Activated CD8-positive, alpha-beta memory T cell treated with anti-CD3 and anti-CD28 coated beads, Interleukin-2, amount 50 U/mL, for 1 hour (primary cell): ENCODE data around the gene ORMDL3.
"Not testable (repeated sequence)": the region's sequence is repeated elsewhere in the genome, so short reads cannot be mapped to it uniquely, and the experiment has no call there.

ENCODE experiments used
- DNase-seq: peaks from one replicate; pipeline ENCODE4 v3.0.0-alpha.2; 2020; ENCODE audit errors: extremely low read depth

Gene ORMDL3

GRCh38 chr17:39925282-39926134, 1.9 kb downstream of the ORMDL3 start:
- DNase-seq: no peak

GRCh38 chr17:39924691-39925055, 2.7 kb downstream of the ORMDL3 start:
- DNase-seq: no peak

DNA sequence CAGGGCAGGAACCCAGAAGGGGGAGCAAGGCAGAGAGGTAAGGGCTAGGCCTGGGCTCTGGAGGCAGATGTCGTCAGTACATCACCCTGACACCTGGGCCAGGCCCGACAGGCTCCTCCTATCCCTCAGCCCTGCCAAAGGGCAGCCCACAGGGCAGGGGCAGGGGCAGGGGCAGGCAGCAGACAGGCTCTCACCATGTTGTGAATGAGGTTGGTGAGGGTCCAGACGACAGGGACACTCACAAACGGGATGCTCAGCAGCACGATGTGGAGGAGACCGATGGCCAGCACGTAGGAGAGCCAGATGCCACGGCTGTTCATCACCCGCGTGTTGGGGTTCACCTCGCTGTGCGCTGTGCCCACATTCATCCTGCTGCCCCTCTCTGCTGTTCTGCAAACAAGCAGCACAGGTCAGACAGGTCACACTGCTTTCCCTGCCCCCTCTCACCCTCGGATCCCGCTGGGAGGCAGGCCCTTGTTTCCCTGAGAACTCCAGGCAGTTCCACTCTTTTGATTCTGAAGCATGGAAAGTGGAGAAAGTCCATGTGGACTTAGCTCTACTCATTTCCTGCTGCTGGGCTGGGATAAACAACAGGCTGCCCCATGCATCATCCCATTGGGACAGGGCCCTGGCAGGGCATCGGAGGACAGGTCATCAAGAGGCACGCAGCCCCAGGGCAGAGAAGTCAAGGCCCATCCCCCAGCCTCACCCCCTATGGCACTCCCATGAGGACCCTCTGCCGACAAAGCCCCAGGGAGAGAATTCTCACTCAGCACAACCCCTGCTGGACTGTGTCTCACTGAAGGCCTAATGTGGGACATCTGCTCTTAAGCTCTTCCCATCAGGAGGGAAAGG, 3.3 kb downstream of the ORMDL3 start:
- no peak for DNase-seq

DNA sequence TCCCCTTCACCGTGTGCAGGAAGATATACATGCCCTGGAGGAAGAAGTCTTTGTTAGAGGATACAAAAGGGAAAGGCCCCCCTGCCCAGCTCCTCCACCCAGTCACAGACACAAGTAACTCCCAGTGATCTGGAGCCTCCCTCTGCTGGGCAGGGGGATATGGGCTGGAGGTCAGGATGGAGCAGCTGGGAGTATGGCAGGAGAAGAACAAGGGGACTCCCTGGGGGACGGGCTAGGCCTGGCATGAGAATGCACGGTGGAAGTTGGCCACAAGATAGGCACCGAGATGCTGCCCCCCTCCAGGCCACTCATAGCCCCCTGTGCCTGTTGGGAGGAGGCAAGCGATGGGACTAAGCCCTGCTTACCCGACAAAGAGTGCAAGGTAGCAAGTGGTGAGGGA, 4.2 kb downstream of the ORMDL3 start:
- no peak for DNase-seq

GRCh38 chr17:39922006-39922405, 5.4 kb downstream of the ORMDL3 start:
- no peak for DNase-seq

DNA sequence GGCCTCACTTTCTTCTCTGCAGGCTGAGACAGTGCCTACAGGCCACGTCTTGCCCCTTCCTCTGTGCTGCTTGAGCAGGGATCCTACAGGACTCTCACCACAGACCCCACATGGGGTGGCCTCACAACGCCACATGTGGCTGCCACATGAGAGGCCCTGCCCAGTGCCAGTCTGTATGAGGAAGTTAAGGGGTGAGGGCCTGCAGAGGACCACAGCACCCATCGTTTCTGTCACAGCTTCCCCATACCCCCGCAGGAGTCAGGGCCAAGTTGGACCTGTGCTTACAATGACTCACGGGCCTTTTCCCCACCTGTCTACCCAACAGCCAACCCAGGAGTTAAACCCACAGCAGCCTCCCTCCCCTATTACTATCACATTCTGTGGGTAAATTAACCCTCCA, 6.1 kb downstream of the ORMDL3 start:
- DNase-seq: no peak

- DNase-seq: no peak
Observed at GRCh38 chr17:39920218-39921210, 6.9 kb downstream of the ORMDL3 start.

GRCh38 chr17:39919087-39919683, 8.2 kb downstream of the ORMDL3 start:
- no peak for DNase-seq

DNA sequence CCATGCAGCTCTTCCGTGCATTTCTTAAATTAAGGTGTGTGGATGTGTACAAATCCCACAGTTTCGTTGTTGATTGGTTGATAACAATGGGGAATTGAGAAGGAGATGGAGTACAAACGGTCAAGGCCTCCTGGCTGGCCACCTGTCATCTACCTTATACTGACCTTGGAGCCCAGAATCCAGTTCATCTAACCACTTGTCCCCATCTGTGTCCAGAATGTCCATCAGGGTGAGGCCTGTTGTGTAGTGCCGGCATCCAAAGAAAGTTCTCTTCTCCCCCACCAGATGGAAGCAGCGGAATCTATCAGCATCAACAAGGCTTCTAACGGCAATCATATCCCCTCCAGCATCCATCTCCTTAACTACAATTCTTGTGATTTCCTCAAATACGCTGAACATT, 10.5 kb downstream of the ORMDL3 start:
- no peak for DNase-seq

DNA sequence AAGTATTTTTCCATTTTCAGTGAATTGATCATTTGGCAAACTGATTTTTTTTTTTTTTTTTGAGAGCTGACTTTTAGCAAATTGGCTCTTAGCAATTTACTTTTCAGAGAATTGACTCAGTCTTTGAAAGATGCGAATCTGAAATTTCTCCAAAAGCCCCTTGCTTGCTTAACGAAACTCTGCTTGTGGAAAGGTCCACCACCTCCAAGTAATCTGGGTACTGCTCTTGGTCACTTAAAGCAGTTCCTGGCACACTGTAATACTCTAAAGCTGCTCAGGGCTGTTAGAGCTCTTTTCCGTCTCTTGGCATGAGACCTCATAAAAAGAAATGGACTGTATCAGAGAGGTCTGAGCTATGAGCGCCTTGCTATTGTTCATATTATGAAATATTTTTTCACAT, 11.8 kb downstream of the ORMDL3 start:
- no peak for DNase-seq

DNA sequence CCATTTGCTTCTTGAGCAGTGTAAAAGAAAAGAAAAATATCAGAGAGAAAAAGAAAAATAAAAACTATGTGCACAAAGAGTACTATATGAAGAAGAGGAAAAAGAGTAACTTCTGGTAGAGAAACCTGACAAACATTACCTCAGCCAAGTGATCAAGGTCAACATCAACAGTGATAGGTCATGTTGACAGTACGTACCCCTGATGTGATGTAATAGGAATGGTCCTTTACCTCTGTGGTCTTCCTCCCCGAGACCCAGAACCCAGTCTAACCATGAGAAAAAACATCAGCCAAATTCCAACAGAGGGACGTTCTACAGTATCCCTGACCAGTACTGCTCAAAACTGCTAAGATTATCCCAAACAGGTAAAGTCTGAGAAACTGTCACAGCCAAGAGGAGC, 13.4 kb downstream of the ORMDL3 start:
- no peak for DNase-seq

GRCh38 chr17:39908789-39909352, 18.5 kb downstream of the ORMDL3 start:
- no peak for DNase-seq

- no peak for DNase-seq
Observed at GRCh38 chr17:39904990-39905288, 22.5 kb downstream of the ORMDL3 start.

DNA sequence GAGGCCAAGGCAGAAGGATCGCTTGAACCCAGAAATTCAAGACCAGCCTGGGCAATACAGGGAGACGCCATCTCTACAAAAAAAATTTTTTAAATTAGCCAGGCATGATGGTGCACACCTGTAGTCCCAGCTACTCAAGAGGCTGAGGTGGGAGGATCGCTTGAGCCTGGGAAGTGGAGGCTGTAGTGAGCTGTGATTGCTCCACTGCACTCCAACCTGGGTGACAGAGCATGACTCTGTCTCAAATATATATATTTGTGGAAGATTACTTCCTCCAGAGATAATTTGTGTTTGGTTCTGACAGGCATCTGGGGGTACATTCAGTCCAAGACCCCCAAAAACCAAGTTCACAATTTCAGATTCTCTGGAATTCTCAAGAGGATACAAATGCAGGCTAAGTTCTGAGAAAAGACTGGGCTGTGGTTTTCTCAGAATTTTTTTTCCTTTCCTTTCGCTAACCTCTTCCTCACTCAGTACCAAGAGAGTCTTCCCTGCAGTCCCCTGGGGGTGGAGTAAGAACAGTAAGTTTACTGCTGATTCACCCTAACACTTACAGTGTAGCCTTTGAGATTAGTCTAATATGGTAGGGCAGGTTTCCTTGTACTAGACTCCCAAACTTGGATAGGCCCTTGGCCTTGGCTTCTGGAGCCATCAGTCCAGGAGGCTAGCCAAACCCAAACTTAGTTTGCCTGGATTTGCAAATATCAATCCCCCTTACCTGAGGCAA, 24.1 kb downstream of the ORMDL3 start:
- DNase-seq: no peak

- not testable (repeated sequence) for DNase-seq
Observed at GRCh38 chr17:39902027-39902426, 25.4 kb downstream of the ORMDL3 start.

GRCh38 chr17:39899215-39899614, 28.2 kb downstream of the ORMDL3 start:
- DNase-seq: no peak

GRCh38 chr17:39898088-39898487, 29.3 kb downstream of the ORMDL3 start:
- DNase-seq: no peak

DNA sequence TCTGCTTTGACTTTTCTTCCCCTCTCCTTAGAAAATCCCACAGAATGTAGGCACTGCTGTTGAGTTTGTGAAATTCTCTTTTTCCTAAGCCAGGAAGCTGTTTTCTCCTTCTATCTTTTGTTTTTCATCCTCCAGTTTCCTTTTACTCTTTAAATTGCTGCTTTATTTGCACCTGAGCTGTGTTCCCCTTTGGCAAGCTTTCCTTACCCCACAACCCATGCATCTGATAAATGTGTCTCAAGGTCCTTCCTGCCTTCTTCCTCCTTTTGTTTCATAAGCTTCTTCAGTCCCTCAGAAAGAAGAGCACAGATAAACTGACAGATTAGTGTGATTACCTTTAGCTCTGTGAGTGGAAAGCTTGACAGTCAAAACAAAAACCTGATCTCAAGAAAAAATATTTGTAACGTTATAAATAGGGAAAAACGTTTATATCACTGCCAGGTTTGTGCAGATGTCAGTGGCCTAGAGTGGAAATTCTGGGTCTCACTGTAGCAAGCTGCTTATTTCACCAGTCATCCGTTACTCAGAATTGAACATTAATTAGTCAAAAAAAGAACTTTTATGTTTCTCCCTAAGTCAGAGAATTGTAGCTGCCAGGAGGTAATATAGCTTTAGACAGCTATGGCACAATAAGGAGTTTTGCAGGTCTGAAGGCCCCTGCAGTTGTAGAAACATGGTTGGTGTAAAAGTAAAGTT, 32.6 kb downstream of the ORMDL3 start:
- no peak for DNase-seq

- no peak for DNase-seq
Observed at GRCh38 chr17:39889200-39889599, 38.2 kb downstream of the ORMDL3 start.

DNA sequence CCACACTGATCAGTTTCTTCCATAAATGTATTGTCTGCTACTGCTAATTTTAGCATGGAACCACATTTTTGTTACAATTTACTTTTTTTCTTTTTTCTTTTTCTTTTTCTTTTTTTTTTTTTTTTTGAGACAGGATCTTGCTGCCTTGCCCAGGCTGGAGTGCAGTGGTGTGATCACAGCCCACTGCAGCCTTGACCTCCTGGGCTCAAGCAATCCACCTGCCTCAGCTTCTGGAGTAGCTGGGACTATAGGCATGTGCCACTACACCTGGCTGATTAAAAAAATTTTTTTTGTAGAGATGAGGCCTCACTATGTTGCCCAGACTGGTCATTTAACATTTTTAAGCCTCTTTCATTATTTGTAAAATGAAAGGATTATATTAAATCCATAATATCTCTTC, 40.3 kb downstream of the ORMDL3 start:
- DNase-seq: no peak
